Mesendoderm (in vitro differentiated cells): ENCODE measurements around the gene NEAT1.
A peak's percentile ranks its signal among the peaks of the same experiment; 100 is the strongest.

Experiments used
- DNase-seq: peaks from one replicate; pipeline ENCODE4 v3.0.0; 2013
- H2AK5ac ChIP-seq: 2 replicates; pipeline ENCODE4 v1.6.1; 2013; ENCODE audit warnings: low read length, inconsistent platforms
- H2BK120ac ChIP-seq: 2 replicates; pipeline ENCODE4 v1.6.1; 2013; ENCODE audit warnings: low read depth, mild to moderate bottlenecking, low read length, moderate library complexity, mixed read lengths
- H2BK15ac ChIP-seq: replicated peaks from 2 replicates; pipeline ENCODE4 v1.6.1; 2013; ENCODE audit warnings: low read depth, mild to moderate bottlenecking, moderate library complexity
- H2BK5ac ChIP-seq: 2 replicates; pipeline ENCODE4 v1.6.1; 2013; ENCODE audit warnings: low read length, inconsistent platforms
- H3K18ac ChIP-seq: 2 replicates; pipeline ENCODE4 v1.6.1; 2013; ENCODE audit warnings: mild to moderate bottlenecking, low read length, mixed read lengths
- H3K23ac ChIP-seq: one replicate; pipeline ENCODE4 v1.6.1; 2013; ENCODE audit warnings: low read length
- H3K27ac ChIP-seq: 2 replicates; pipeline ENCODE4 v1.5.1; 2013; ENCODE audit warnings: low read depth, mild to moderate bottlenecking, inconsistent platforms, low read length, moderate library complexity
- H3K27me3 ChIP-seq: 2 replicates; pipeline ENCODE4 v1.6.1; 2013; ENCODE audit warnings: low read length, control low read depth, mild to moderate bottlenecking, inconsistent platforms; ENCODE audit not compliant: insufficient read depth, poor library complexity
- H3K36me3 ChIP-seq: 2 replicates; pipeline ENCODE4 v1.6.1; 2013; ENCODE audit warnings: low read length, inconsistent platforms; ENCODE audit not compliant: control insufficient read depth, insufficient read depth
- H3K4ac ChIP-seq: one replicate; pipeline ENCODE4 v1.6.1; 2013; ENCODE audit warnings: low read depth, mild to moderate bottlenecking, low read length, moderate library complexity
- H3K4me1 ChIP-seq: 2 replicates; pipeline ENCODE4 v1.6.1; 2013; ENCODE audit warnings: low read depth, low read length, inconsistent platforms; ENCODE audit not compliant: control insufficient read depth
- H3K4me2 ChIP-seq: 2 replicates; pipeline ENCODE4 v1.6.1; 2013; ENCODE audit warnings: low read length
- H3K4me3 ChIP-seq: 2 replicates; pipeline ENCODE4 v1.5.1; 2013; ENCODE audit warnings: mild to moderate bottlenecking, low read length
- H3K56ac ChIP-seq: one replicate; pipeline ENCODE4 v1.6.1; 2013; ENCODE audit warnings: low read length
- H3K79me1 ChIP-seq: 2 replicates; pipeline ENCODE4 v1.6.1; 2013; ENCODE audit warnings: low read length, inconsistent platforms
- H3K79me2 ChIP-seq: 2 replicates; pipeline ENCODE4 v1.6.1; 2013; ENCODE audit warnings: mild to moderate bottlenecking, low read length; ENCODE audit not compliant: control insufficient read depth, insufficient read depth
- H3K9ac ChIP-seq: 2 replicates; pipeline ENCODE4 v1.6.1; 2013; ENCODE audit warnings: low read length, inconsistent platforms
- H4K5ac ChIP-seq: one replicate; pipeline ENCODE4 v1.6.1; 2013; ENCODE audit warnings: low read length
- H4K8ac ChIP-seq: one replicate; pipeline ENCODE4 v1.6.1; 2013; ENCODE audit warnings: low read depth, mild to moderate bottlenecking, control low read depth, low read length, moderate library complexity
- WGBS: extraction: QIAGEN DNeasy Blood & Tissue Kit; methylation state at CpG from one replicate; pipeline ENCODE4 v1.1.7; 2013; ENCODE audit warnings: low lambda C conversion rate, missing lambda C conversion rate; ENCODE audit not compliant: insufficient coverage; ENCODE audit errors: extremely low coverage; 5-methylcytosine and 5-hydroxymethylcytosine counted together

Gene NEAT1

GRCh38 chr11:65425105-65425970 lies 2.7 kb downstream of the NEAT1 start:
- no peak overlapping the region for H3K27ac ChIP-seq
- H4K5ac ChIP-seq, result no peak overlapping the region
- no peak overlapping the region for H2AK5ac ChIP-seq
- no peak overlapping the region for H3K23ac ChIP-seq
- peaks cover 50% of the 10 kb centered on the region for H3K79me2 ChIP-seq
- H2BK15ac ChIP-seq, result no peak overlapping the region
- H3K56ac ChIP-seq, result no peak overlapping the region
- no peak overlapping the region for H3K18ac ChIP-seq
- no peak overlapping the region for H2BK5ac ChIP-seq
- H3K4me3 ChIP-seq, result peak overlapping the region; percentile 12
- no peaks in the 10 kb centered on the region for H3K36me3 ChIP-seq
- peak; percentile 94 for DNase-seq
- H3K4me1 ChIP-seq, result peaks cover 37% of the 10 kb centered on the region
- peaks cover 24% of the 10 kb centered on the region for H3K79me1 ChIP-seq
- H3K9ac ChIP-seq, result peak overlapping the region; percentile 93
- no peak overlapping the region for H4K8ac ChIP-seq
- H3K4ac ChIP-seq, result no peak overlapping the region
- no CpG with 5 or more reads among the region's 9 CpGs for WGBS
- H3K4me2 ChIP-seq, result peak overlapping the region; percentile 69
- no peaks in the 10 kb centered on the region for H3K27me3 ChIP-seq
- H2BK120ac ChIP-seq, result no peak overlapping the region

DNA sequence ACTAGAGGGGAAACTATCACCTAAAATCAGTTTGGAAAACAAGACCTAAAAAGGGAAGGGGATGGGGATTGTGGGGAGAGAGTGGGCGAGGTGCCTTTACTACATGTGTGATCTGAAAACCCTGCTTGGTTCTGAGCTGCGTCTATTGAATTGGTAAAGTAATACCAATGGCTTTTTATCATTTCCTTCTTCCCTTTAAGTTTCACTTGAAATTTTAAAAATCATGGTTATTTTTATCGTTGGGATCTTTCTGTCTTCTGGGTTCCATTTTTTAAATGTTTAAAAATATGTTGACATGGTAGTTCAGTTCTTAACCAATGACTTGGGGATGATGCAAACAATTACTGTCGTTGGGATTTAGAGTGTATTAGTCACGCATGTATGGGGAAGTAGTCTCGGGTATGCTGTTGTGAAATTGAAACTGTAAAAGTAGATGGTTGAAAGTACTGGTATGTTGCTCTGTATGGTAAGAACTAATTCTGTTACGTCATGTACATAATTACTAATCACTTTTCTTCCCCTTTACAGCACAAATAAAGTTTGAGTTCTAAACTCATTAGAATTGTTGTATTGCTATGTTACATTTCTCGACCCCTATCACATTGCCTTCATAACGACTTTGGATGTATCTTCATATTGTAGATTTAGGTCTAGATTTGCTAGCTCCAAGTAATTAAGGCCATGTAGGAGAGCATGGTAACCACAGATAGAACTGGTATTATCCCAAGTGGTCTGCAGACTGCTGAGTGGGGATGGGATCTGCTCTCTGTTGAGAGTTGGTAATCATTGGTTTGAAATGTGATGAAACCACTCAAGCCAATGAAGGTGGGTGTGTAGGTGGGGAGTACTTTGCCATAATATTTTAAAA lies 3.6 kb downstream of the NEAT1 start:
- H2AK5ac ChIP-seq, result no peak overlapping the region
- no peaks in the 10 kb centered on the region for H3K36me3 ChIP-seq
- no peak overlapping the region for H4K5ac ChIP-seq
- H3K27me3 ChIP-seq, result no peaks in the 10 kb centered on the region
- H3K4ac ChIP-seq, result no peak overlapping the region
- peaks cover 24% of the 10 kb centered on the region for H3K79me1 ChIP-seq
- H3K79me2 ChIP-seq, result peaks cover 50% of the 10 kb centered on the region
- H3K23ac ChIP-seq, result no peak overlapping the region
- H3K9ac ChIP-seq, result peak overlapping the region; percentile 32
- no peak overlapping the region for H3K4me3 ChIP-seq
- no peak overlapping the region for H3K18ac ChIP-seq
- DNase-seq, result no peak
- H2BK5ac ChIP-seq, result no peak overlapping the region
- H2BK120ac ChIP-seq, result no peak overlapping the region
- peaks cover 36% of the 10 kb centered on the region for H3K4me1 ChIP-seq
- H3K27ac ChIP-seq, result no peak overlapping the region
- no peak overlapping the region for H4K8ac ChIP-seq
- H2BK15ac ChIP-seq, result no peak overlapping the region
- no CpG with 5 or more reads among the region's 9 CpGs for WGBS
- peak overlapping the region; percentile 45 for H3K56ac ChIP-seq
- peak overlapping the region; percentile 37 for H3K4me2 ChIP-seq

DNA sequence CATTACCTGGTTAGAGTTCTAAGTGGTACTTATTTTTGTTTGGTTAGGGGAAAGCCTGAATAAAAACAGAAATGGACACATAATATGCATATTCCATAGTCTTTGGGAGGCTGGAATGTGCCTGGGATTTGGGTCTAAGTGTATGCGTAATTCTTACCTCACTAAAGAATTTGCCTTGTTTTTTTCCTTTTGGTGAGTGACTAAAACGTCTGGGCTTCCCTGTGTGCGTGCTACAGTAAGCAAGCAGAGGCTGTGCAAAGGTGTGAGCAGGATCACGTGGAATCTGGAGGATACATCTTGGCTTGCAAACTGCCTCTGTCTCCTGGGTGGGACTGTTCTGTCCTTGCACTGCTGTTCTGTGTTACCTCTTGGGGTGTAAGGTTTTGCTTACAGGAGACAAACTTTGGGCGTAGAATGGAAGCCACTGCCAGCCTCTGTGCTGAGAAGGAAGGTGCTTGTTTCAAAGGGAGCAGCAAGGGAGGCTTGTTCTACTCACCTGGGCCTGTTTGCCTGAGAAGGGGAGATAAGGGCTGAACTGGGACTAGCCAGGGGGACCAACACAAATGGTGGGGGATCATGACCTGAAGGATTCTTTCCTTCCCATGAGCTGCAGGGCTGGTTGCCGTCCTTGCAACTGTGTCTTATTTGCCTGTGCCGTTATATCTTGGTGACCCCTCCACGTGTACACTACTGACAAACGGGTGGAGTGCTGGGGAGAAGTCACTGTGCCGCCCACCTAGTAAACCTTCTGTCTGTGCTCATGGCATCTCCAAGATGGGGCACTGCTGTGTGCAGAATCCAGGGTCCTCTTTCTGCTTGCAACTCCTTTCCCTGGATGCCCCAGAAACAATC lies 4.5 kb downstream of the NEAT1 start:
- no peak overlapping the region for H3K4me3 ChIP-seq
- H3K27me3 ChIP-seq, result no peaks in the 10 kb centered on the region
- peaks cover 50% of the 10 kb centered on the region for H3K79me2 ChIP-seq
- peak overlapping the region; percentile 6 for H3K4me2 ChIP-seq
- WGBS, result no CpG with 5 or more reads among the region's 10 CpGs
- H4K5ac ChIP-seq, result no peak overlapping the region
- H3K56ac ChIP-seq, result peak overlapping the region; percentile 12
- peak; percentile 83 for DNase-seq
- H3K36me3 ChIP-seq, result no peaks in the 10 kb centered on the region
- no peak overlapping the region for H2BK15ac ChIP-seq
- H2BK5ac ChIP-seq, result peak overlapping the region; percentile 24
- peak overlapping the region; percentile 23 for H3K9ac ChIP-seq
- H3K23ac ChIP-seq, result no peak overlapping the region
- H3K4me1 ChIP-seq, result peaks cover 30% of the 10 kb centered on the region
- no peak overlapping the region for H2BK120ac ChIP-seq
- no peak overlapping the region for H3K18ac ChIP-seq
- no peak overlapping the region for H3K27ac ChIP-seq
- no peak overlapping the region for H3K4ac ChIP-seq
- H3K79me1 ChIP-seq, result peaks cover 24% of the 10 kb centered on the region
- no peak overlapping the region for H4K8ac ChIP-seq
- H2AK5ac ChIP-seq, result no peak overlapping the region

DNA sequence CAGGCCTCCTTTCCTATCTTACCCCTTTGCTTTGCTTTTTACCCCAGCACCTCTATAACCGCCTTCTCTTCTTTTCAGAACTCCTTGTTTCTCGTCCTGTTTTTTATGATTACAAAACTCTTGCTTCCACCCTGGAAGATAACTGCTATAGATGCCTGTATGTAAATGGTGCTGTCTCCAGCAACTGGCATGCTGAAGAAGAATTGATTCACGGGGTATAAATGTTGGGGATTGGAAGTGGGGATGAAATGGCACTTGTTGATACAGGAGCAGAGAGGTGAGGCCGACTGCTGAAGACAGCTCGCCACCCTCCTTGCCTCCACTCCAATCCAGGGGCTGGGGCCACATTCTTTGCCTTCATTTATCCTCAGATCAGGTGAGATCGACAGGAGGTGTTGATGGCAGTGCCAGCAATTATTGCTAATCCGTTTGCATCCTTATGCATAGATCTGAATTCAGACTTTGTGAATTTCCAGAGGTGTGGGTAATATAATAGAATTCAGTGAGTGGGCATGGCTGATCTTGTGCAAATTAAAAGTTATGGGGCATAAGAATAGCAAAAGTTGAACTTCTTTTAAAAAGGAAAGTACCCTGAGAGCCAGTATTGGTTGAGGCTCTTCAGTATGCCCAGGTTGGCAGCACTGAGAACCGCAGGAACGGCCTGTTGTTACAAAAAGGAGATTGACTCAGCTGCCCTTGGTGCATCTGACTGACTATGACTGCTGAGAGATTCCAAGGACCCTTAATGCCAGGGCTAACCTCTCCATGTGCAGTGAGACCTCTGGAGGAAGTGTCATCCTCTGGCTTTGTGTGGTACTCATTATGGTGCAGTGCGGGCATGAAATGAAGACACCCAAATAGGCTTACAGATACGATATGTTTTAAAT lies 5.3 kb downstream of the NEAT1 start:
- Histone ChIP-seq H3K79me1 (peaks cover 23% of the 10 kb centered on the region), H4K8ac (no peak overlapping the region), H3K4me3 (no peak overlapping the region), H2BK5ac (no peak overlapping the region), H2BK15ac (no peak overlapping the region), H3K4me2 (no peak overlapping the region), H3K27ac (no peak overlapping the region), H3K4ac (no peak overlapping the region), H3K9ac (peak overlapping the region; percentile 23), H3K23ac (no peak overlapping the region), H4K5ac (no peak overlapping the region), H3K56ac (no peak overlapping the region), H2AK5ac (no peak overlapping the region), H3K18ac (no peak overlapping the region), H3K27me3 (no peaks in the 10 kb centered on the region), H2BK120ac (no peak overlapping the region), H3K36me3 (no peaks in the 10 kb centered on the region), H3K79me2 (peaks cover 48% of the 10 kb centered on the region), H3K4me1 (peaks cover 30% of the 10 kb centered on the region)
- no CpG with 5 or more reads among the region's 11 CpGs for WGBS
- DNase-seq, result no peak

- no peak overlapping the region for H3K56ac ChIP-seq
- H3K9ac ChIP-seq, result no peak overlapping the region
- H3K36me3 ChIP-seq, result no peaks in the 10 kb centered on the region
- H3K4me2 ChIP-seq, result no peak overlapping the region
- no peak overlapping the region for H4K5ac ChIP-seq
- H2AK5ac ChIP-seq, result no peak overlapping the region
- H3K27me3 ChIP-seq, result no peaks in the 10 kb centered on the region
- no peak overlapping the region for H2BK120ac ChIP-seq
- H3K79me1 ChIP-seq, result peaks cover 18% of the 10 kb centered on the region
- H3K18ac ChIP-seq, result no peak overlapping the region
- H4K8ac ChIP-seq, result no peak overlapping the region
- DNase-seq, result no peak
- H3K4ac ChIP-seq, result no peak overlapping the region
- no peak overlapping the region for H3K4me3 ChIP-seq
- H3K27ac ChIP-seq, result no peak overlapping the region
- no CpG with 5 or more reads among the region's 5 CpGs for WGBS
- H2BK15ac ChIP-seq, result no peak overlapping the region
- peaks cover 41% of the 10 kb centered on the region for H3K79me2 ChIP-seq
- H3K23ac ChIP-seq, result no peak overlapping the region
- H3K4me1 ChIP-seq, result peaks cover 25% of the 10 kb centered on the region
- no peak overlapping the region for H2BK5ac ChIP-seq
These were observed 6.0 kb downstream of the NEAT1 start for GRCh38 chr11:65428578-65429067.
